Panc1 (cell line): ENCODE results near the gene MCTP1. TPM values are rescaled to one million over a fixed set of nuclear protein-coding genes. Genes with fewer than 3 reads are reported as not detected.
A peak's percentile ranks its signal among the peaks of the same experiment; 100 is the strongest.

Source experiments
- ATAC-seq: fragments of 200-7000 bp; cut with Tn5 transposase; 2 replicates; pipeline ENCODE4 v1.9.1; 2020; ENCODE audit warnings: mild to moderate bottlenecking, moderate library complexity
- Bru-seq: library from RNA; stranded (reverse); fragments of 400-500 nt; gene quantifications from one replicate; lab custom pipeline; 2021; lab: Mats Ljungman, UMichigan
- BruChase-seq, 2 experiments: library from RNA; stranded (reverse); fragments of 400-500 nt; gene quantifications; one replicate each; lab custom pipeline; 2021; lab: Mats Ljungman, UMichigan
- BruUV-seq: library from RNA; stranded (reverse); fragments of 400-500 nt; replicated peaks from 2 replicates; lab custom pipeline; 2021; lab: Mats Ljungman, UMichigan
- CTCF ChIA-PET: fragments of 300-600 bp; sonication (Branson Sonifier 250); formaldehyde crosslinking; loops from one replicate; lab custom pipeline; 2022; ENCODE audit warnings: antibody characterized with exemption; lab: Charles Lee
- POLR2A ChIA-PET: fragments of 300-600 bp; sonication (Branson Sonifier 250); formaldehyde crosslinking; loops from one replicate; lab custom pipeline; 2022; ENCODE audit warnings: antibody characterized with exemption; lab: Charles Lee
- DNase-seq: peaks from one replicate; pipeline ENCODE4 v3.0.0-alpha.2; 2010; ENCODE audit warnings: low read depth, low spot score
- H3K27ac ChIP-seq: 2 replicates; pipeline ENCODE4 v1.5.1; 2011; ENCODE audit warnings: mild to moderate bottlenecking, low read length, inconsistent platforms
- H3K27me3 ChIP-seq: fragments of 200-500 bp; sonication (Bioruptor generic); 2 replicates; pipeline ENCODE4 v1.6.0; 2014; ENCODE audit warnings: low read length, inconsistent platforms; ENCODE audit not compliant: control insufficient read depth, insufficient read depth
- H3K36me3 ChIP-seq: fragments of 200-500 bp; sonication (Bioruptor generic); 2 replicates; pipeline ENCODE4 v1.5.1; 2014; ENCODE audit warnings: inconsistent platforms, mild to moderate bottlenecking, low read length, moderate library complexity; ENCODE audit not compliant: control insufficient read depth, insufficient read depth
- H3K4me1 ChIP-seq: 2 replicates; pipeline ENCODE4 v1.5.1; 2011; ENCODE audit warnings: inconsistent platforms, mild to moderate bottlenecking, low read length, moderate library complexity; ENCODE audit not compliant: control insufficient read depth, insufficient read depth
- H3K4me3 ChIP-seq, 2 experiments: 2 replicates each; pipeline ENCODE4 v1.5.1; 2011 to 2012; ENCODE audit warnings: low read depth in 2 of 2, low read length in 2 of 2, mild to moderate bottlenecking in 2 of 2, inconsistent platforms in 1 of 2, moderate library complexity in 1 of 2
- H3K9me3 ChIP-seq: fragments of 200-500 bp; sonication (Bioruptor generic); 2 replicates; pipeline ENCODE4 v1.5.1; 2014; ENCODE audit warnings: low read depth, mild to moderate bottlenecking, inconsistent platforms, low read length, moderate library complexity; ENCODE audit not compliant: control insufficient read depth, insufficient read depth
- CTCF ChIP-seq: fragments of 450-650 bp; IDR thresholded peaks from 2 replicates; pipeline ENCODE4 v1.5.1; 2017; ENCODE audit warnings: mild to moderate bottlenecking
- POLR2AphosphoS5 ChIP-seq: IDR thresholded peaks from 2 replicates; pipeline ENCODE4 v1.6.1; 2012; ENCODE audit warnings: mild to moderate bottlenecking, low read depth, low read length, moderate library complexity
- REST ChIP-seq, 2 experiments: IDR thresholded peaks; 2 replicates each; pipeline ENCODE4 v1.6.1; 2011 to 2012; ENCODE audit warnings: low read depth in 2 of 2, control low read depth in 1 of 2, low read length in 1 of 2, mild to moderate bottlenecking in 1 of 2, moderate library complexity in 1 of 2; ENCODE audit not compliant: insufficient read depth in 1 of 2
- SIN3A ChIP-seq: IDR thresholded peaks from 2 replicates; pipeline ENCODE4 v1.6.1; 2012; ENCODE audit warnings: low read depth, mild to moderate bottlenecking, low read length, moderate library complexity, borderline replicate concordance; ENCODE audit not compliant: insufficient read depth
- TCF7L2 ChIP-seq: IDR thresholded peaks from 2 replicates; pipeline ENCODE4 v1.6.1; 2011; ENCODE audit warnings: mild to moderate bottlenecking, low read depth, low read length, inconsistent platforms
- in situ Hi-C: cut with HindIII; loops from 2 replicates; pipeline ENCODE4 v1.10.0; 2016; ENCODE audit warnings: low sequenced_read_pairs, low pct_unique_long_range_greater_than_20kb
- intact Hi-C: fragments of 100-400 bp; cut with micrococcal nuclease; formaldehyde crosslinking; loops from one replicate; pipeline ENCODE4 v1.10.0; 2022; ENCODE audit not compliant: unreplicated experiment
- long read RNA-seq: library from polyadenylated mRNA; unstranded; transcript quantifications from one replicate; pipeline ENCODE4 v2.0.0, GENCODE V29; 2021; ENCODE audit not compliant: unreplicated experiment
- polyA plus RNA-seq: library from polyadenylated mRNA; unstranded; fragments of >200 nt; gene quantifications from one replicate; pipeline ENCODE4 v1.2.1, GENCODE V29; 2012; ENCODE audit warnings: missing spikeins; ENCODE audit not compliant: insufficient read length
- total RNA-seq: library from RNA; stranded (reverse); gene quantifications from one replicate; pipeline ENCODE4 v1.2.1, GENCODE V29; 2021; ENCODE audit not compliant: unreplicated experiment

MCTP1 gene
- total RNA-seq (39.8 TPM), Bru-seq, nascent RNA (percentile 74 among the genes with signal in this experiment), BruChase-seq, experiment 1, labeled RNA remaining after a 2-hour chase (percentile 57 among the genes with signal in this experiment), BruChase-seq, experiment 2, labeled RNA remaining after a 6-hour chase (percentile 58 among the genes with signal in this experiment)
- polyA plus RNA-seq: 10.9 TPM
- long read RNA-seq, partial matches to known transcripts: 6 of 27 reads
- long read RNA-seq, other reads (novel, unspliced or antisense): 16 of 27 reads

DNA sequence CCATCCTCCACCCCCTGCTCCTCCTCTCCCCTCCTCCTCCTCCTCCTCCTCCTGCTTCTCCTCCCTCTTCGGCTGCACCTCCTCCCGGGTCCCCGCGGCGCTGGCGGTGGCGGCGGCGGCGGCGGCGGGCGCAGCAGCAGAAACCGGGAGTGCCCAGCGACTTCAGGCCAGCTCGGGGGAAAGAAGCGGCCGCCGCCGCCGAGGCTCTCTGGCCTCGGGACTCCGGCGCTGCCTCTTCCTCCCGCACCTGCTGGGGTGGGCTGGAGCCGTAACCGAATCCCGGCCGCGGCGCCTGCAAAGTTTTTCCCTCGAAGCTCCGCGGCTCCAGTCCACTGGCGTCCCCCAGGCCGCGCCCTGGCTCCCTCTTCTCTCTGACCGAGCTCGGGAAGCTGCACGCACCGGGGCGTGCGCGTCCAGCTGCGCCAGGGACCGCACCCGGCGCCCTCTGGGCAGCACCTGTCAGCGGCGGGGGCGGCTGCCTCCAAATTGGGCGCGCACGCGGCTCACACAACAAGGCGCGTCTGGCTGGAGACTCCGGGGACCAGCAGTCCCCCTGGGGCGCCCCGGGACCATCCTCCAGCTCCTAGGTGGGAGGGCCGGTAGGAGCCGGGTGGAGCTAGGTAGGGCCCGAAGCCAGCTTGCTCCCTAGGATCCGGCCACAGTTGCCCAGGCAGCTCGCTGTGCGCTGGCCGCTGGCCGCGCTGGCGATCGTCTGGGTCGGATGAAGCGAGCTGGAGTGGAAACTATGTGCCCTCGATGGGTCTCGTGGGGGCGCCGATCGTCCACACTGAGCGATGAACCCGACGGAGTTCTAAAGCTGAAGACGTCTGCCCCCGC is at the start of gene MCTP1:
TSS of gene MCTP1 (minus strand) at position 523 of the 837 bp plus-strand sequence.
- POLR2A ChIA-PET: interaction anchor here (0.6 kb wide), 1 partner anchor 656 kb away, joined by 3 read pairs; no protein-coding TSS in a partner anchor
- H3K27ac ChIP-seq: no peak within 1 kb of the TSS
- intact Hi-C loops: loop anchor here (10.0 kb wide), 1 partner anchor 190 kb away; no protein-coding TSS in a partner anchor

GRCh38 chr5:95332158-95332557 is 47.3 kb upstream of the MCTP1 start:
- TF ChIP-seq CTCF (no peak), TCF7L2 (no peak), SIN3A (no peak), REST (IDR thresholded peaks at IDR 0.05; ENCODE audit: insufficient read depth in 1 of 2, low read depth in 2 of 2, low read length in 1 of 2) (no peak), POLR2AphosphoS5 (no peak)
- POLR2A ChIA-PET: no interaction called here
- no peaks in the 10 kb centered on the region for H3K9me3 ChIP-seq
- DNase-seq (no peak), ATAC-seq (no peak)
- no peak overlapping the region for H3K4me3 ChIP-seq
- no peaks in the 10 kb centered on the region for H3K4me1 ChIP-seq
- peaks cover 12% of the 10 kb centered on the region for H3K27me3 ChIP-seq
- CTCF ChIA-PET: no interaction called here
- intact Hi-C loops (no loop called here), in situ Hi-C loops (no loop called here)
- BruUV-seq: no TSS peak
- H3K27ac ChIP-seq: no peak overlapping the region
- H3K36me3 ChIP-seq: no peaks in the 10 kb centered on the region; the same call in 1 of the 2 replicates

More for the DNA sequence above, at the start of gene MCTP1:
- no TSS peak for BruUV-seq
- peak; percentile 7; the same call in 1 of the 2 replicates for TF ChIP-seq CTCF
- TF ChIP-seq POLR2AphosphoS5: no peak
- Histone ChIP-seq H3K9me3 (no peaks in the 10 kb centered on the region), H3K4me1 (peaks cover 4% of the 10 kb centered on the region; the same call in 1 of the 2 replicates), H3K27me3 (peaks cover 57% of the 10 kb centered on the region), H3K4me3 (peak within 1 kb of the TSS; percentile 46 to 56), H3K36me3 (no peaks in the 10 kb centered on the region; the same call in 1 of the 2 replicates)
- CTCF ChIA-PET: interaction anchor here (0.6 to 1.3 kb wide), 5 partner anchors 23 to 338 kb away, joined by 3 to 7 read pairs (median 4); no protein-coding TSS in a partner anchor
- no peak for DNase-seq
- in situ Hi-C loops: no loop called here
- peak; percentile 78 for ATAC-seq
